Measurements from ENCODE around the gene HACD2. TPM values are rescaled to one million over a fixed set of nuclear protein-coding genes. Genes with fewer than 3 reads are reported as not detected.

The HACD2 gene
- total RNA-seq, 1 experiment from 2014 or later: 27.4 TPM

- Histone ChIP-seq H3K14ac (ENCODE audit: insufficient read depth, low read length) (no peak overlapping the region), H2AK5ac (ENCODE audit: insufficient read length, low read length) (no peak overlapping the region)
- DNase-seq: no peak
Measured at GRCh38 chr3:123458255-123458654, 126.6 kb downstream of the HACD2 start.

More at GRCh38 chr3:123458255-123458654, 126.6 kb downstream of the HACD2 start:
- H3K27ac ChIP-seq (ENCODE audit: insufficient read length, low read depth, low read length): no peak overlapping the region
- H3K4me1 ChIP-seq (ENCODE audit: insufficient read depth, low read length): peaks cover 12% of the 10 kb centered on the region
- H2BK12ac ChIP-seq (ENCODE audit: insufficient read length, low read depth, low read length): no peak overlapping the region
- no peaks in the 10 kb centered on the region for H3K23me2 ChIP-seq (ENCODE audit: insufficient read length, low read depth, low read length, poor library complexity, severe bottlenecking)
- H3K27ac Mint-ChIP-seq: no peak overlapping the region
- H2BK20ac ChIP-seq (ENCODE audit: low read depth, low read length, poor library complexity, severe bottlenecking): no peak overlapping the region
- no peaks in the 10 kb centered on the region; a peak in 1 of 5 replicates for H3K9me3 Mint-ChIP-seq
- no peak overlapping the region for H3K4ac ChIP-seq (ENCODE audit: low read depth, low read length)
- peaks cover 28 to 31% of the 10 kb centered on the region in 2 experiments for H3K4me1 Mint-ChIP-seq
- no peak overlapping the region for H3T11ph ChIP-seq (ENCODE audit: low read length)
- H4K91ac ChIP-seq (ENCODE audit: insufficient read length, low read depth, low read length): no peak overlapping the region
- no peaks in the 10 kb centered on the region for H4K20me1 ChIP-seq (ENCODE audit: control insufficient read depth, insufficient read depth, insufficient read length)
- H4K5ac ChIP-seq (ENCODE audit: insufficient read length, low read depth, low read length): no peak overlapping the region
- no peak overlapping the region for H3K18ac ChIP-seq (ENCODE audit: insufficient read length, low read depth, low read length)
- no peak overlapping the region for H2BK120ac ChIP-seq (ENCODE audit: low read depth, low read length, poor library complexity, severe bottlenecking)
- H3K79me1 ChIP-seq (ENCODE audit: insufficient read depth, low read depth, low read length, poor library complexity, severe bottlenecking): no peaks in the 10 kb centered on the region
- no peak overlapping the region for H2BK15ac ChIP-seq (ENCODE audit: low read depth, low read length)
- H3K79me2 ChIP-seq (ENCODE audit: insufficient read depth, low read length): no peaks in the 10 kb centered on the region
- peaks cover 16% of the 10 kb centered on the region for H3K27me3 Mint-ChIP-seq (ENCODE audit: low read depth)
- no peak overlapping the region for H4K8ac ChIP-seq (replicated peaks; ENCODE audit: insufficient read length, low read depth, low read length)
- H2AFZ ChIP-seq (ENCODE audit: low read length): no peak overlapping the region
- no peak overlapping the region for H3K4me2 ChIP-seq (ENCODE audit: insufficient read depth, insufficient read length, low read length)
- H3K36me3 Mint-ChIP-seq (ENCODE audit: insufficient read depth in 1 of 3, low read depth in 3 of 3): no peaks in the 10 kb centered on the region; a peak in 1 of 7 replicates
- WGBS (ENCODE audit: extremely low coverage, insufficient read length, low lambda C conversion rate): no CpG with 5 or more reads among the region's 5 CpGs
- no peak overlapping the region for H3K9ac ChIP-seq (ENCODE audit: extremely low read depth, insufficient read length, low read length)
- H3K9me3 ChIP-seq (ENCODE audit: control insufficient read depth, low read depth, low read length): no peaks in the 10 kb centered on the region
- H3K27me3 ChIP-seq (ENCODE audit: insufficient read depth, low read length): no peaks in the 10 kb centered on the region
- no peak for TF ChIP-seq CTCF (conservative IDR thresholded peaks at IDR 0.05)
- H3K4me3 Mint-ChIP-seq: peak overlapping the region in 1 of 2 experiments; percentile 4; a peak in 1 of 5 replicates
- H2BK5ac ChIP-seq (ENCODE audit: insufficient read length, low read length): no peak overlapping the region
- no peak overlapping the region for H3K56ac ChIP-seq (ENCODE audit: insufficient read length, low read depth, low read length)
- no peak overlapping the region for H3K23ac ChIP-seq (ENCODE audit: insufficient read length, low read depth, low read length)

All from H9 (cell line).